IPS-11a (cell line): ENCODE measurements around the gene MED12.
"Not testable (repeated sequence)": the region's sequence is repeated elsewhere in the genome, so short reads cannot be mapped to it uniquely, and the experiment has no call there.

Experiments
- H3K4me3 ChIP-seq: one replicate; pipeline ENCODE4 v1.5.1; 2013; ENCODE audit warnings: low read depth, low read length, control low read depth

Gene MED12

DNA sequence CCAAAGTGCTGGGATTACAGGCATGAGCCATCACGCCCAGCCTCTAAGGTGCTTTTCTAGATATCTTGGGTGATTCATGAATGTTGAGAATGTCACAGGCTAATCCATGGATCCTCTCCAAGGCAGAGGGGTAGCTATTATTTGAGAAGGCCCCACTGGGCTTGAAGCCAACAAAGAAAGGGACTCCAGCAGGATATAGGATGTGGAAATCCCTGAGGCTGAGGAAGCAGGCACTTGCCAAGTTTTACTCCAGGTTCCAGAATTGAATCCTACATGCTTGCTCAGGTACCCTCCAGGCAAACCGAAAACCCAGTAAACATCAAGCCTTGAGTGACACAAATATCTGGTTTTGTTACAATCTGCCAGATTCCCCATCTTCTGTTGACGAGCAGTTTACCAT is 42.1 kb downstream of the MED12 start:
- H3K4me3 ChIP-seq: no peak overlapping the region

DNA sequence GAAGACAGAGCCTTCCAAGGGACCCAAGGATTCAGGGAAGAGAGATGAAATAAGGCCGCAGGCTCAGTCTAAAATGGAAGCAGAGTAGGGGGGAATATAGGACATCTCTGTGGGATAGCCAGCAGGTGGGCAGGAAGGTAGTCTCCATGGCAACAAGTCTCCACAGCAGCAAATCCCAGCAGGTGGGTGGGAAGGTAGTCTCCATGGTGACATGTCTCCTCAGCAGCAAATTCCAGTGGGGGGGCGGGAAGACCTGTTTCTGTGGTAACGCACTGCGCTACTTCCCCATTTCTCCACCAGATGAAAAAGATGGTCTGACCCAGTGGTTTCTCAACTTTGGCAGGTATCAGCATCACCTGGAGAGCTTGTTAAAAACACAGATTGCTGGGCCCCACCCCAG is 44.6 kb downstream of the MED12 start:
- H3K4me3 ChIP-seq: no peak overlapping the region

DNA sequence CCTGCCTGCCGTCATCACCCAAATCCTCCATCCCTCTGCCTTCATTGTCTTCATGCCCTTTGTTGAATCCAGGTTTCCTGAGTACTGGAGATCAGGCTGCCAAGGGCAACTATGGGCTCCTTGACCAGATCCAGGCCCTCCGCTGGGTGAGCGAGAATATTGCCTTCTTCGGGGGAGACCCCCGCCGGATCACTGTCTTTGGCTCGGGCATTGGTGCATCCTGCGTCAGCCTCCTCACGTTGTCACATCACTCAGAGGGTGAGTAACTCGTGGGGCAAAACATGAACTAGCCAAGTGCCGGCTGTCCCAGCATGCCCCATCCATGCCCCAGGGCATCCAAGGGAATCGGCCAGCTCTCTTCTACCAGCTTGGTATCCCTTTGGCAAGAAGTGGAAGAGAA is 45.7 kb downstream of the MED12 start:
- H3K4me3 ChIP-seq: no peak overlapping the region

DNA sequence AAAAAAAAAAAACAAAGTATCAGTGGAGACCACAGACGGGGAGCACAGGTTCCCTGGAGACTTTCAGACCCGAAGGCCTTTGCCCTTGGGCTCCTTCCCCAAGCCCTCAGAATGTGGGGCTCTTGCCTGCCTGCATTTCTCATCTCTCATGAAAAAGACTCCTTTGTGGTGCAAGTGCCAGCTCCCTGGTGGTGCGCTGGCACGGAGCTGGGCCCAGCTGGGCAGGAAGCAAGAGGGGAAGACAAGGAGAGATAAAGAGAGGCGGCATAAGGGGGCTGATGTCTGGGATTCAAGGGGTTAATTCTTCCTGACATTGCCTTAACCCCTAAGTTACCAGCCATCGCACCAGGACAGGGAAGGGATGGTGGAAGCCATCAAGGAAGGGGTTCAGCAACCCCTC is 48.1 kb downstream of the MED12 start:
- H3K4me3 ChIP-seq: no peak overlapping the region

DNA sequence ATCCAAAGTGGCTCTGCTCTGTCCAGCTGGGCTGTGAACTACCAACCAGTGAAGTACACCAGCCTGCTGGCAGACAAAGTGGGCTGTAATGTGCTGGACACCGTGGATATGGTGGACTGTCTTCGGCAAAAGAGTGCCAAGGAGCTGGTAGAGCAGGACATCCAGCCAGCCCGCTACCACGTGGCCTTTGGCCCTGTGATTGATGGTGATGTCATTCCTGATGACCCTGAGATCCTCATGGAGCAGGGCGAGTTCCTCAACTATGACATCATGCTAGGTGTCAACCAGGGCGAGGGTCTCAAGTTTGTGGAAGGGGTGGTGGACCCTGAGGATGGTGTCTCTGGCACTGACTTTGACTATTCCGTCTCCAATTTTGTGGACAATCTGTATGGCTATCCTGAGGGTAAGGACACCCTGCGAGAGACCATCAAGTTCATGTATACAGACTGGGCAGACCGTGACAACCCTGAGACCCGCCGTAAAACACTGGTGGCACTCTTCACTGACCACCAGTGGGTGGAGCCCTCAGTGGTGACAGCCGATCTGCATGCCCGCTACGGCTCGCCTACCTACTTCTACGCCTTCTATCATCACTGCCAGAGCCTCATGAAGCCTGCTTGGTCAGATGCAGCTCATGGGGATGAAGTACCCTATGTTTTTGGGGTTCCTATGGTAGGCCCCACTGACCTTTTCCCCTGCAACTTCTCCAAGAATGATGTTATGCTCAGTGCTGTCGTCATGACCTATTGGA is 48.8 kb downstream of the MED12 start:
- H3K4me3 ChIP-seq: no peak overlapping the region

DNA sequence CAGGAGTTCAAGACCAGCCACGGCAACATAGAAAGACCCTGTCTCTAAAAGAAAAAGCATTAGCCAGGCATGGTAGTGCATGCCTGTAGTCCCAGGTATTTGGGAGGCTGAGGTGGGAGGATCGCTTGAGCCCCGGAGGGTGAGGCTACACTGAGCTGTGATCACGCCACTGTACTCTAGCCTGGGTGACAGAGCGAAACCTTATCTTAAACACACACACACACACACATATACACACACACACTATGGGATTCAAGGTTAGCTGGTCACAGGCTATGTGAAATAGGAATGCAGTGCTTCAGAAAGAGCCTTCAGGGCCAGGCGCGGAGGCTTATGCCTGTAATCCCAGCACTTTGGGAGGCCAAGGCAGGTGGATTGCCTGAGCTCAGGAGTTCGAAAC is 49.7 kb downstream of the MED12 start:
- H3K4me3 ChIP-seq: no peak overlapping the region

DNA sequence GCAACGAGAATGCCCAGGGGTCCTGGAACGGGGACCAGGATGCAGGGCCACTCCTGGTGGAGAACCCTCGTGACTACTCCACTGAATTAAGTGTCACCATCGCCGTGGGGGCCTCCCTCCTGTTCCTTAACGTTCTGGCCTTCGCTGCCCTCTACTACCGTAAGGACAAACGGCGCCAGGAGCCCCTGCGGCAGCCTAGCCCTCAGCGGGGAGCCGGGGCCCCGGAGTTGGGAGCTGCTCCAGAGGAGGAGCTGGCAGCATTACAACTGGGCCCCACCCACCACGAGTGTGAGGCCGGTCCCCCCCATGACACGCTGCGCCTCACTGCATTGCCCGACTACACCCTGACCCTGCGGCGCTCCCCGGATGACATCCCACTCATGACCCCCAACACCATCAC is 51.2 kb downstream of the MED12 start:
- H3K4me3 ChIP-seq: no peak overlapping the region

DNA sequence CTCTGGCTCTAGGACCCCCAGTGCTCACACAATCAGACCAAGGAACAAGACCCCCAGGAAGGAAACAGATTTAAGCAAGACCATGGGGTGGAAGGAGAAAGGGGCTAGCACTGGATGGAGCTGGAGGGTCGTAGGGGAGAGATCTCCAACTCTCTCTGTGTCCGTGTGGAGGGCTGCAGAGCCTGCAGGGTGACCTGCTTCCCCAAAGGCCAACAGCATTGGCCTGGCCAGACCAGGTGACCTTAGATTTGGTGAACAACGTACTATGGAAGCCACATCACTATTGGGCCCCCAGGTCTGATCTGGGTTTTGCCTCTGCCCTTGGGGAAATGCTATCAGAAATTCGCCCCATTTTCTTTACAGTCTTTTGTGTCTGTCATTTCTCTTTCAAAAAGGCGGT is 52.3 kb downstream of the MED12 start:
- H3K4me3 ChIP-seq: no peak overlapping the region

DNA sequence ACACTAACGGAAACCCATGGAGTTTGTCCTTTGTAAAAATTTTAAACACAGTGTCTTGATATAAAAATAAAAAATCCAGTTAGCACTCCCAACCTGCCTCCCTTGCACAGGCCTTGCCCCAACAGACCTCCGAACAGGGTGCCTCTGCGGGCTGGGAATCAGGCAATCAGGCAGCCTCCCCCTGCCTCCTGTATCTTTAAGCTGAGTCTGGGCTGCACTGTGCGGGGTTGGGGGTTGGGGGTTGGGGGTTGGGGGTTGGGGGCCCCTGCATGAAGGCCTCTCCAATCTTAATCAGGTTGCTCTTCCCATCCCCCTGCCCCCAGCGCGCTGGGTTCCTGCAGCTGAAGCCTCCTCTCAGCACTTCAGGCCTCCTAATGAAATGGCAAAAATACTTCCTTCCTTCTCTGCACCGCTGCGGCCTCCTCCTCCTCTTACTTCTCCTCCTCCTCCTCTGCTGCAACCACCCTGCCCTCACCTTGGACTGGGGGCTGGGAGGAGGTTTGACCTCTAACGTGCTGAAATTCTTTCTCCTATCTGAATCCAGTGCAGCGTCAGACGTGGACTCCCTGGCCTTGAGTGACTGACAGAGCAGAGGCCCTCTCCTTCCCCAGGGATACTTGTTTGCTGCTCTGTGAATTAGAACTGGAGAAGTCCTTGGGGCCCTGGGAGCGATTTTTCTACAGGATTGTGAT is 52.9 kb downstream of the MED12 start:
- no peak overlapping the region for H3K4me3 ChIP-seq

DNA sequence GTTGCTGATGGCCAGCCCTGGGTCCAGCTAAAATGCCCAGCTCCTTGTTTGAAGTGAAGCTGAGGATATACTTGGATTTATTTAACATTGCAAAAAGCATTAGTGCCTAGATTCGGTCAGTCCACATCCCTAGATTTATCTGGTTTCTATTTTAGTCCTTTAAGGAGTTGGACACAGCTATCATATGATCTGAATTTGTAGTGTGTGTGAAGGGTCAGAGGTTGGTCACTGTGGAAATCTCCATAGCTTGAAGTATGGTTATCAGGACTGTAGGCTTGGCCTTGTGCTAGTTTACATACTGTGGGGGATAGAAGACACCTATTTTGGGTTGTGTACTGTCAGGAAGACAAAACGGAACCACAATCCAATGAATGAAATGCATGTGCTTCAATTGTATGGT is 55.0 kb downstream of the MED12 start:
- H3K4me3 ChIP-seq: no peak overlapping the region

DNA sequence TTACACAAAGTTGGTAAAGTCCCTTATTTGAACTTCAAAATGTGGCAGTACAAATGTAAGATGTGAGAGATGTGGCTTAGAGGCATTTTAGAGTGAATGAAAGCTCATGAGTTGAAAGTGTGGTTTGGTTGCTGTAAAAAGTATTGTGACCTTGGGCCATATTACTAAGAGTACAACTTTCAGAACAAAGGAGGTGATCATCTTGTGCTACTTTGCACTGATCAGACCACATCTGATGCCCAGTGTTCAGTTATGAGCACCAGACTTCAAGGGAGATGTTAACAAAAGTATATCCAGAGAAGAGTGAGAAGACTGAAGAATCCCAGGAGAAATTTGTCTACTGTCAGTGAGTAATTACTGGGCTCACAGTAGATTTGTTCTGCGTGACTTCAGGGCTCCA is 56.4 kb downstream of the MED12 start:
- no peak overlapping the region for H3K4me3 ChIP-seq

DNA sequence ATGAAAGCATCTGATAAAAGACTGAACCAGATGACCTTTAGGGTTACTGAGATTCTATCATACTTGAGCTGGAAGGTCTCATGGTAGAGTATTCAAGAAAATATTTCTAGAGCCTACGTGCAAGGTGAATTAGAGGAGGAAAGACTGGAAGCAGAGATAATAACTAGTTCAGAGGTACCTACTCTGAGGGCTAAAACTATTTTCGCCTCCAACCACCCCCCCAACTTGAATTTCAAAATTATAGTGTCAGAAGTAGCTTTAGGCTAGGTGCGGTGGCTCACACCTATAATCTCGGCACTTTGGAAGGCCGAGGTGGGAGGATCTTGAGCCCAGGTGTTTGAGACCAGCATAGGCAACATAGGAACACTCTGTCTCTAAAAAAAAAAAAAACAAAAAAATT is 57.1 kb downstream of the MED12 start:
- no peak overlapping the region for H3K4me3 ChIP-seq

DNA sequence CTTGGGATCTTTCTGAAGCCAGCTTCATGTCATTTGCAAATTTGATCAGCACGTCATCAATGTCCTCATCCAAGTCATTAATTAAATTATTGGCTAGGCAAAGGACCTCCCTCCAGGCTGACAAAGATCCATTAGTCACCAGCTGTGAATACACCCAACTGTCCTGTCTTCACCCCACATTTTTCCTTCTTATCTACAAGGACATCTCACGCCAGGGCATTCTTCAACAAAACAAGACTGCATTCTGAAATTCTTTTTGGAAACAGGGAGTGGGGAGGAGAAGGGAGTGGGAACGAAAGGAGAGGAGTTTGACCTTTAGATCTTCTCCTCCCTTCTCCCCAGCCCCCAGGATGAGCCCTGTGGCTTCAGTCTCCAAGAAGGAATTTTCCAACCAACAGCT is 58.9 kb downstream of the MED12 start:
- no peak overlapping the region for H3K4me3 ChIP-seq

DNA sequence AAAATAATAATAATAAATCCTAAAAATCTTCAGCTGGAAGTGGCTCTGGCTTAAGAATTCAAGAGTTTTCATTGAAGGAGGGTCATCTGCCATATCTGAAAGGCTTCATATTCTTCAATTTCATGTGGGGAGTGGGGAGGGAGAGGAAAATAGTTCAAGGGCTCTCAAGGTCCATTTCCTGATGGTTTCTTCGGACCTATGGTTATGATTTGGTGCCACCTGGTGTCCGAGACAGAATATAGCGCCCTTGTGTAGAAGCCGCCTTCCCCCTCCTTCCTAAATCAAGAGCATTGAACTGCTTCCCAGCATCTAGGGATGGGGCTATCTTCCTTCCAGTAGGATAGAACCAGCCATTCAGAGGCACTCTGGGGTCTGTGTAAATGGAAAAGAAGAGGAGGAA is 60.5 kb downstream of the MED12 start:
- no peak overlapping the region for H3K4me3 ChIP-seq

DNA sequence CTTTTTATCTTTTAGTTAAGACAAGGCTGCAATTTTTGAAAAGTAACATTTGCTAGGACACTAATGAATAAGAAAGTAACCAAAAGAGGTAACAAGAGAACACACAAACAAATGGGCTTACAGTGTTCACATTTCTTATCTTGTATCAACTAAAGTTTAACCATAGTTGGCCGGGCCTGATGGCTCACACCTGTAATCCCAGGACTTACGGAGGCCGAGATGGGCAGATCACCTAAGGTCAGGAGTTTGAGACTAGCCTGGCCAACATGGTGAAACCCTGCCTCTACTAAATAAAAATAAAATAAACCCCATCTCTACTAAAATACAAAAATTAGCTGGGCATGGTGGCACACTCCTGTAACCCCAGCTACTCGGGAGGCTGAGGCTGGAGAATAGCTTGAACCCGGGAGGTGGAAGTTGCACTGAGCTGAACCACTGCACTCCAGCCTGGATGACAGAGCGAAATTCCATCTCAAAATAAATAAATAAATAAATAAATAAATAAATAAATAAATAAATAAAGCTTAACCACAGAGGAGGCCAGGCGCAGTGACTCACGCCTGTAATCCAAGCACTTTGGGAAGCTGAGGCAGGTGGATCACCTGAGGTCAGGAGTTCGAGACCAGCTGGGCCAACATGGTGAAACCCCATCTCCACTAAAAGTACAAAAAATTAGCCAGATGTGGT is 62.3 kb downstream of the MED12 start:
- H3K4me3 ChIP-seq: not testable (repeated sequence)

DNA sequence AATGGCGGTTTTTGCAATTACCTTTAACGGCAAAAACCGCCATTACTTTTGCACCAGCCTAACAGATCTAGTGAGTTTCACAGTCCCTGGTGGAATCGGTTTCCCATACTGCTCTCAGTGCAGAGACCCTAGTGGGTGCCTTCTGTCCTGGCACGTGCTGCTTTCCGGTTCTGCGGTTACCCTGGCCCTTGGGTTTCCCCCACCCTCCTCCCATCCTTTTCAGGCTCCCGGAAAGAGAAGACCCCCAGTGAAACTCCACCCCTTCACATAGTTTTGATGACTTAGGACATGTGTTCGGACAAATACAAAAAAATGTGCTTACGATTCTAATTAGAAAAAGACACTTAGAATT is 63.1 kb downstream of the MED12 start:
- H3K4me3 ChIP-seq: peak overlapping the region; percentile 35

DNA sequence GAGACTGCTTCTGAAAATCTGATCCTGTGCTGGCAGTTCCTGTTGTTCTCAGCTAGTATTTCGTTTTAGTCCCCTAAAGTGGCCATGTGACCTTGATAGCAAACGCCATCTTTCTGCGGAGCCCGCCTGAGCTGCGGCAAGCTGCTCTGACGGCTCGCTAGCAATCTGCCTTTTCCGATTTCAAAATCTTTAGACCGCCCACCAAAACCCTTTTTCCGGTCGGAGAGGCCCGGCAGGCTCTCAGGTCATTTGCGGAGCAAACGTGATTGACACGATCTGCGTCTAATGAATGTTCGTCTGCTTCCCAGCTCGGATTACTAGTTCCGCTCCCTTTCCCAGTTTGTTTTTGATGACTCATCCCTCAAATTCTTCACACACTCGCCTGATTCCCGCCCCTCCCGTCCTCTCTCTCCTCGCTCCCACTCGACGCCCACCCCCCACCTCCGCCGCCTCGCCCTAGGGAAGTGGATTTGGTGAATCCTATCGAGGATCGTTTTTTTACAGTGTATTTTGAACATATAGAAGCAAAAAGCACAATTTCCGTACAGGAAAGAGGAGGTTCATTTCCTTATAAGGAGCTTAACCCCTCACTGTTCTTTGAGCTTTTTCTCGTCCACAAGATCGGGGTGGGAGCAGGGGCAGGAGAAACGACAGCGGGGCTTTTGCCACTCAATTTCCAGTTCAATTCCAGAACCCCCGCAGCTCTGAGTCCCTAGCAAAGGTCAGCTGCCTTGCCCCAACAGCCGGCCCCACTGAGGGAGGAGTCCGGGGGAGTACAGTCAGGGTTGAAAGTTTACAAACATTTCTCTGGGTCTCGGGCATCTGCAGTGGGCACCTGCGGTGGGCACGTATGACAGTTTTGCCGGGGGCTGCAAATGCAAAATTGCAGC is 63.8 kb downstream of the MED12 start:
- H3K4me3 ChIP-seq: peak overlapping the region; percentile 35

DNA sequence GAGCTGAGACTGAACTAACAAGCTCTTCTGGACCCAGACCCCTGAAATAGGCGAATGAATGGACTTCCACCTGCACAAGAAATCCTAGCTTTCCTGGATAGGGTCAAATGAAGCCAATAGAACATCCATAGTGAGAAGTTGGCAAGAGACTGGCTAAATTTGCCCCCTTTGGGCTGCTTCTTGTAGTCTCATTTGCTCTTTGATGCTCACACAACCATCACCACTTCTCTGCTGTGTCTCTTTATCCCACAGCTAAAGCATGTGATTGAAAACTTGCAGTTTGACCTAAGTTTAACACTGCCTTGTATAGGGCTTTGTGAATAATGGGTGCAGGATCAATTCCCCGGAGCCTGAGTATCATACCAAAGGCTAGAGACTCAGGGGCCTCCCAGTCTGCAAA is 64.5 kb downstream of the MED12 start:
- H3K4me3 ChIP-seq: no peak overlapping the region

DNA sequence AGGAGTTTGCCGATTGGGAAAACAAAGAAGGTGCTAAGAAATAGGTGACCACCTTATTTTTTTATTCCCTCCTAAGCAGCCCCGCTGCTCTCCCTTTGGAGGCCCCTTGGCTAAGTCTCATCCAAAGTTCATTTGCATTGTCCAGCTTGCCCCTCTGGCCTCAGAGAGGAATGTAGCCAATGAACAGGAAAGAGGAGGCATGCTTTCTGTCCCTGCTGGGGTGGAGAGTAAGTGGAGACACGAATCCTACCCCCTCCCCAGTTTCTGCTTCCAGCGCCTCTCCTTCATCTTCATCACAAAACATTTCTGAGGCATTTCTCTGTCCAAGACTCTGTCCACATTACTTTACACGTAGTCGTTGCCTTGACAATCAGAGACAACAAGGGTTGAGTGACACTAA is 64.9 kb downstream of the MED12 start:
- no peak overlapping the region for H3K4me3 ChIP-seq

DNA sequence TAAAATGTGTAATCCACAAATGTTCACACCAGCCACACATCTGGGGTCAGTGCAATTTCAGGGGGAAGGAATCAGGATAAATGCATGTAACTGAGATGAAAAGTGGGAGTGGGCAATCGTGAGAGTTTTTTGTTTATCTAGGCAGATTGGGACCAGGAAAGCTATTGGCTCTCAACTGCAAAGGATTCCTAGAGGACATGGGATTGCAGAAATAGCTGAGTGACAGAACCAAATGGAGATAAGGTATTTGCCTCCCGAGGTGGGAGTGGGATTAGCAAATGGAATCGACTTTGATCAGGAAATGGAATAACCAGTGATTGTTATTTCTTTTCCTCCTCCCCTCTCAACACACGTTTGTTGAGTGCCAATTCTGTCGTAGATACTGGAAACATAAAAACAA is 65.7 kb downstream of the MED12 start:
- no peak overlapping the region for H3K4me3 ChIP-seq

DNA sequence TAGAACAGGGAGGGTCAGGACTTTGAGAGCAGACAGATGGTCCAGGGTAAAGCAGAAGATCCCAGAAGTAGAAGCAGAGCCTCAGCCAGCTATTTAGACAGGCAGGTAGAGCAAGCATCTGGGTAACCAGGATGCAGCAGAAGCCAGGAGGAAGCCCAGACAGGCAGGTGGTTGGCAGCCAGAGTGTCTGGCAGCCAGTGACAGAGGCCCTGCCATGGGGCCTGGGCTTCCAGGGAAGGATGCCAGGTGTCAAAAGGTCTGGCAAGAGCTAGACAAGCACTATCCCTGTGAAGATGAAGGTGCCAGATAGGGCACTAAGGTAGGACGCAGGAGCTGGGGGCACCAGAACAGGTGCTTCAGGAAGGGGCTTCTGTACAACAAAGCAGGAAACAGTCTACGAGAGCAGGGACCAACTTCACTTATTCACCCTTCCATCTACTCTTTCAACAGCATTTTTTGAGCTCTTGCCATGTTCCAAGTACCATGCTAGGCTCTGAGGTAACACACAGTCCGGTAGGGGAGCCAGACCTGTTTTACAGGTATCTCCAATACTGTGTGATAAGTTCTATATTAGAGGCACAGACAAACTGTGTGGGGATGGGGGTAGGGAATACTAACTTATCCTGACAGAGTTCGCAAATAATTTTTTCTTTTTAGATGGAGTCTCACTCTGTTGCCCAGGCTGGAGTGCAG is 66.6 kb downstream of the MED12 start:
- H3K4me3 ChIP-seq: no peak overlapping the region
